ENCODE data around the gene VEPH1. TPM values are rescaled to one million over a fixed set of nuclear protein-coding genes. Genes with fewer than 3 reads are reported as not detected.

VEPH1 gene
- total RNA-seq, 1 experiment from 2014 or later, result 0.51 TPM

- H3K4me3 ChIP-seq (ENCODE audit: low read depth in 2 of 2, low read length in 2 of 2), result no peak overlapping the region
- no peaks in the 10 kb centered on the region for H3K27me3 ChIP-seq (ENCODE audit: control insufficient read depth, insufficient read depth, low read length)
- BruUV-seq (replicated peaks), result no TSS peak
- in situ Hi-C loops (cut with HindIII; ENCODE audit: low pct_unique_long_range_greater_than_20kb, low sequenced_read_pairs) (no loop called here), intact Hi-C loops (cut with micrococcal nuclease; ENCODE audit: unreplicated experiment) (no loop called here)
- no peak overlapping the region for H3K27ac ChIP-seq (ENCODE audit: low read length)
- ATAC-seq (no peak), DNase-seq (ENCODE audit: low read depth, low spot score) (no peak)
- no peaks in the 10 kb centered on the region for H3K36me3 ChIP-seq (ENCODE audit: control insufficient read depth, insufficient read depth, low read length)
- ChIA-PET CTCF (no interaction called here), POLR2A (interaction anchor here (0.6 kb wide), 1 partner anchor 375 kb away, joined by 3 read pairs; no protein-coding TSS in a partner anchor)
- no peaks in the 10 kb centered on the region for H3K4me1 ChIP-seq (ENCODE audit: control insufficient read depth, insufficient read depth, low read length)
- TF ChIP-seq POLR2AphosphoS5 (IDR thresholded peaks at IDR 0.05; ENCODE audit: low read depth, low read length), result no peak
- TF ChIP-seq SIN3A (IDR thresholded peaks at IDR 0.05; ENCODE audit: borderline replicate concordance, insufficient read depth, low read depth, low read length), result no peak
- TF ChIP-seq, protein P1, sequence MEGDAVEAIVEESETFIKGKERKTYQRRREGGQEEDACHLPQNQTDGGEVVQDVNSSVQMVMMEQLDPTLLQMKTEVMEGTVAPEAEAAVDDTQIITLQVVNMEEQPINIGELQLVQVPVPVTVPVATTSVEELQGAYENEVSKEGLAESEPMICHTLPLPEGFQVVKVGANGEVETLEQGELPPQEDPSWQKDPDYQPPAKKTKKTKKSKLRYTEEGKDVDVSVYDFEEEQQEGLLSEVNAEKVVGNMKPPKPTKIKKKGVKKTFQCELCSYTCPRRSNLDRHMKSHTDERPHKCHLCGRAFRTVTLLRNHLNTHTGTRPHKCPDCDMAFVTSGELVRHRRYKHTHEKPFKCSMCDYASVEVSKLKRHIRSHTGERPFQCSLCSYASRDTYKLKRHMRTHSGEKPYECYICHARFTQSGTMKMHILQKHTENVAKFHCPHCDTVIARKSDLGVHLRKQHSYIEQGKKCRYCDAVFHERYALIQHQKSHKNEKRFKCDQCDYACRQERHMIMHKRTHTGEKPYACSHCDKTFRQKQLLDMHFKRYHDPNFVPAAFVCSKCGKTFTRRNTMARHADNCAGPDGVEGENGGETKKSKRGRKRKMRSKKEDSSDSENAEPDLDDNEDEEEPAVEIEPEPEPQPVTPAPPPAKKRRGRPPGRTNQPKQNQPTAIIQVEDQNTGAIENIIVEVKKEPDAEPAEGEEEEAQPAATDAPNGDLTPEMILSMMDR (IDR thresholded peaks at IDR 0.05), result no peak
- TF ChIP-seq, protein P2, sequence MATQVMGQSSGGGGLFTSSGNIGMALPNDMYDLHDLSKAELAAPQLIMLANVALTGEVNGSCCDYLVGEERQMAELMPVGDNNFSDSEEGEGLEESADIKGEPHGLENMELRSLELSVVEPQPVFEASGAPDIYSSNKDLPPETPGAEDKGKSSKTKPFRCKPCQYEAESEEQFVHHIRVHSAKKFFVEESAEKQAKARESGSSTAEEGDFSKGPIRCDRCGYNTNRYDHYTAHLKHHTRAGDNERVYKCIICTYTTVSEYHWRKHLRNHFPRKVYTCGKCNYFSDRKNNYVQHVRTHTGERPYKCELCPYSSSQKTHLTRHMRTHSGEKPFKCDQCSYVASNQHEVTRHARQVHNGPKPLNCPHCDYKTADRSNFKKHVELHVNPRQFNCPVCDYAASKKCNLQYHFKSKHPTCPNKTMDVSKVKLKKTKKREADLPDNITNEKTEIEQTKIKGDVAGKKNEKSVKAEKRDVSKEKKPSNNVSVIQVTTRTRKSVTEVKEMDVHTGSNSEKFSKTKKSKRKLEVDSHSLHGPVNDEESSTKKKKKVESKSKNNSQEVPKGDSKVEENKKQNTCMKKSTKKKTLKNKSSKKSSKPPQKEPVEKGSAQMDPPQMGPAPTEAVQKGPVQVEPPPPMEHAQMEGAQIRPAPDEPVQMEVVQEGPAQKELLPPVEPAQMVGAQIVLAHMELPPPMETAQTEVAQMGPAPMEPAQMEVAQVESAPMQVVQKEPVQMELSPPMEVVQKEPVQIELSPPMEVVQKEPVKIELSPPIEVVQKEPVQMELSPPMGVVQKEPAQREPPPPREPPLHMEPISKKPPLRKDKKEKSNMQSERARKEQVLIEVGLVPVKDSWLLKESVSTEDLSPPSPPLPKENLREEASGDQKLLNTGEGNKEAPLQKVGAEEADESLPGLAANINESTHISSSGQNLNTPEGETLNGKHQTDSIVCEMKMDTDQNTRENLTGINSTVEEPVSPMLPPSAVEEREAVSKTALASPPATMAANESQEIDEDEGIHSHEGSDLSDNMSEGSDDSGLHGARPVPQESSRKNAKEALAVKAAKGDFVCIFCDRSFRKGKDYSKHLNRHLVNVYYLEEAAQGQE (IDR thresholded peaks at IDR 0.05; ENCODE audit: insufficient read depth in 1 of 2, low read depth in 2 of 2, low read length in 1 of 2), result no peak
- no peak for TF ChIP-seq TCF7L2 (IDR thresholded peaks at IDR 0.05; ENCODE audit: low read depth, low read length)
- H3K9me3 ChIP-seq (ENCODE audit: control insufficient read depth, insufficient read depth, low read depth, low read length), result peaks cover 2% of the 10 kb centered on the region; the same call in 1 of the 2 replicates
These were observed 46.3 kb upstream of the VEPH1 start for GRCh38 chr3:157549498-157549897.

GRCh38 chr3:157544501-157545130 is 41.4 kb upstream of the VEPH1 start:
- ChIA-PET POLR2A (no interaction called here), CTCF (no interaction called here)
- no TSS peak for BruUV-seq (replicated peaks)
- in situ Hi-C loops (cut with HindIII; ENCODE audit: low pct_unique_long_range_greater_than_20kb, low sequenced_read_pairs), result no loop called here
- H3K27ac ChIP-seq (ENCODE audit: low read length), result no peak overlapping the region
- no peak overlapping the region for H3K4me3 ChIP-seq (ENCODE audit: low read depth in 2 of 2, low read length in 2 of 2)
- H3K4me1 ChIP-seq (ENCODE audit: control insufficient read depth, insufficient read depth, low read length), result no peaks in the 10 kb centered on the region
- intact Hi-C loops (cut with micrococcal nuclease; ENCODE audit: unreplicated experiment), result no loop called here
- H3K27me3 ChIP-seq (ENCODE audit: control insufficient read depth, insufficient read depth, low read length), result peaks cover 14% of the 10 kb centered on the region; the same call in 1 of the 2 replicates
- no peak for DNase-seq (ENCODE audit: low read depth, low spot score)
- ATAC-seq, result no peak
- TF ChIP-seq SIN3A (IDR thresholded peaks at IDR 0.05; ENCODE audit: borderline replicate concordance, insufficient read depth, low read depth, low read length), result no peak
- TF ChIP-seq TCF7L2 (IDR thresholded peaks at IDR 0.05; ENCODE audit: low read depth, low read length), result no peak
- TF ChIP-seq POLR2AphosphoS5 (IDR thresholded peaks at IDR 0.05; ENCODE audit: low read depth, low read length), result no peak
- H3K9me3 ChIP-seq (ENCODE audit: control insufficient read depth, insufficient read depth, low read depth, low read length), result no peaks in the 10 kb centered on the region; the same call in 1 of the 2 replicates
- no peaks in the 10 kb centered on the region for H3K36me3 ChIP-seq (ENCODE audit: control insufficient read depth, insufficient read depth, low read length)

DNA sequence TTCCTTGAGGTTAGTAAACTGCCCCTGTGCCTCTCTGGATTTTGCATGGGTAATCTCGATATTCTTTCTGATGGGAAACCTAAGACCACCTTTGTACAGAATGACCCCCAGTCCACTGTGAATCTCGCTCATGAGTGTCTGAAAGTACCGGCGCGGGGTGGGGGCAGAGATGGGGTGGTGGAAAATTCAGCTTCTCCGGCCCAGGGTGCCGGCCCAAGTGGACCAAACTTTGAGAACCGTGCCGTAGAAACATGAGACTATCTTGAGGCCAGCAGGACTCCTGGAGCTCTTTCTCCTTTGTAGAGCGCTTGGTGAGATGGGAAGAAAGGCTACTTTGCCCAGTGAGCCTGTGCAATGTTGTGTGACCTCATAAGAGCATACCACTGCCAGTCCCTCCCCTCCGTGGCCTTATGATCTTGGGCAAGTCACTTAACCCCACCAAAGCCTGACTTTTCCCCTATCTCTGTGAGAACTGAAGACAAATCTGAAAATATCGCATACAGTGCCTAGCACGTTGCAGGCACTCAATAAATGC is 40.4 kb upstream of the VEPH1 start:
- DNase-seq (ENCODE audit: low read depth, low spot score), result no peak
- POLR2A ChIA-PET, result no interaction called here
- Histone ChIP-seq H3K27me3 (ENCODE audit: control insufficient read depth, insufficient read depth, low read length) (peaks cover 17% of the 10 kb centered on the region; the same call in 1 of the 2 replicates), H3K9me3 (ENCODE audit: control insufficient read depth, insufficient read depth, low read depth, low read length) (no peaks in the 10 kb centered on the region; the same call in 1 of the 2 replicates), H3K4me3 (ENCODE audit: low read depth in 2 of 2, low read length in 2 of 2) (peak overlapping the region; percentile 43 to 63), H3K36me3 (ENCODE audit: control insufficient read depth, insufficient read depth, low read length) (no peaks in the 10 kb centered on the region), H3K27ac (ENCODE audit: low read length) (no peak overlapping the region), H3K4me1 (ENCODE audit: control insufficient read depth, insufficient read depth, low read length) (no peaks in the 10 kb centered on the region)
- ATAC-seq, result no peak
- CTCF ChIA-PET, result no interaction called here
- BruUV-seq (replicated peaks), result no TSS peak
- intact Hi-C loops (cut with micrococcal nuclease; ENCODE audit: unreplicated experiment) (no loop called here), in situ Hi-C loops (cut with HindIII; ENCODE audit: low pct_unique_long_range_greater_than_20kb, low sequenced_read_pairs) (no loop called here)
- no peak for TF ChIP-seq SIN3A (IDR thresholded peaks at IDR 0.05; ENCODE audit: borderline replicate concordance, insufficient read depth, low read depth, low read length)
- TF ChIP-seq, protein P1 (IDR thresholded peaks at IDR 0.05), result no peak
- TF ChIP-seq TCF7L2 (IDR thresholded peaks at IDR 0.05; ENCODE audit: low read depth, low read length), result no peak
- TF ChIP-seq, protein P2 (IDR thresholded peaks at IDR 0.05; ENCODE audit: insufficient read depth in 1 of 2, low read depth in 2 of 2, low read length in 1 of 2), result no peak
- TF ChIP-seq POLR2AphosphoS5 (IDR thresholded peaks at IDR 0.05; ENCODE audit: low read depth, low read length), result no peak
